Measurements from ENCODE around the gene CARD9. TPM values are rescaled to one million over a fixed set of nuclear protein-coding genes. Genes with fewer than 3 reads are reported as not detected.

Gene CARD9
- total RNA-seq, 1 experiment from 2014 or later: 5.6 TPM

DNA sequence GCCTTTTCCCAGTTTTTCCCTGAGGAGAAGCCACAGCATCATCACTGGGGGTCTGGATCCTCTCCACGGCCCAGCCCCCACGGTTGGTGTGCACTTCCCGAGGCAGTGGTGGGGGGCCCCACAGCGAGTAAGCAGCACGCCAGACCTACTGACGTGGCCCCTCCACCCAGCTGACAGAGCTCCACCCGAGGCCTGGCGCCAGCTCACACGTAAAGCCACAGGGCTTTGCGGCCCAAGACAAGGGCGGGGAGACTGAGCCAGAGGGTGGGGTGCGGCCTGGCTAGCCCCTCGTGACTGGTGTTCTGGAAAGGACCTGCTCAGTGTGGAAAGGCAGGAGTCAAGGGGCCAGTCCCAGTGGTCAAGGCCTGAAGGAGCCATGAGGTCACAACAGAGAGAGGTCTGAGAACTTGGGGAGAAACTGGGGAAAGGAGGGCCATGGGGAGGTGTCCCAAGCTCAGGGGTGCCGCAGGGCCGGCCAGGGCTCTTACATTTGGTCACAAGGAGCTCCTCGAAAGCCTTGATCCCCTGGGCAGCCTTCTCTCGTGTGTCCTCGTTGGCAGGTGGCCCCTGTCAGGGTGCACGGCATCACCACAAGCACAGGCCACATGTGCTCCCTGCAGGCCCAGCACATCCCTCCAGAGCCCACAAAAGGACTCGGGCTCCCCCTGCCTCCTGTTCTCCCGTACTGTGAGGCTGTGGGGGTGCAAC, 21.0 kb upstream of the CARD9 start:
- H3K36me3 Mint-ChIP-seq (ENCODE audit: insufficient read depth in 1 of 3, low read depth in 3 of 3): peaks cover 36 to 74% (median 66%) of the 10 kb centered on the region in 3 experiments; a peak in 6 of 7 replicates
- no peak overlapping the region for H2BK15ac ChIP-seq (ENCODE audit: low read depth, low read length)
- TF ChIP-seq CTCF (conservative IDR thresholded peaks at IDR 0.05): no peak

More for the DNA sequence above, 21.0 kb upstream of the CARD9 start:
- Histone ChIP-seq H3K27me3 (ENCODE audit: insufficient read depth, low read length) (no peaks in the 10 kb centered on the region), H4K20me1 (ENCODE audit: control insufficient read depth, insufficient read depth, insufficient read length) (no peaks in the 10 kb centered on the region), H2BK12ac (ENCODE audit: insufficient read length, low read depth, low read length) (no peak overlapping the region), H3K4me2 (ENCODE audit: insufficient read depth, insufficient read length, low read length) (no peak overlapping the region), H2AK5ac (ENCODE audit: insufficient read length, low read length) (no peak overlapping the region), H3K18ac (ENCODE audit: insufficient read length, low read depth, low read length) (no peak overlapping the region), H3K56ac (ENCODE audit: insufficient read length, low read depth, low read length) (no peak overlapping the region), H4K8ac (replicated peaks; ENCODE audit: insufficient read length, low read depth, low read length) (no peak overlapping the region), H3T11ph (ENCODE audit: low read length) (no peak overlapping the region), H3K79me2 (ENCODE audit: insufficient read depth, low read length) (peaks cover 10% of the 10 kb centered on the region; the same call in 1 of the 2 replicates), H3K14ac (ENCODE audit: insufficient read depth, low read length) (no peak overlapping the region), H3K9me3 (ENCODE audit: control insufficient read depth, low read depth, low read length) (no peaks in the 10 kb centered on the region), H2BK20ac (ENCODE audit: low read depth, low read length, poor library complexity, severe bottlenecking) (no peak overlapping the region), H4K91ac (ENCODE audit: insufficient read length, low read depth, low read length) (no peak overlapping the region), H2BK5ac (ENCODE audit: insufficient read length, low read length) (no peak overlapping the region), H3K23me2 (ENCODE audit: insufficient read length, low read depth, low read length, poor library complexity, severe bottlenecking) (peaks cover 4% of the 10 kb centered on the region), H3K4me1 (ENCODE audit: insufficient read depth, low read length) (no peaks in the 10 kb centered on the region), H2BK120ac (ENCODE audit: low read depth, low read length, poor library complexity, severe bottlenecking) (no peak overlapping the region), H3K27ac (ENCODE audit: insufficient read length, low read depth, low read length) (no peak overlapping the region), H3K9ac (ENCODE audit: extremely low read depth, insufficient read length, low read length) (no peak overlapping the region), H3K23ac (ENCODE audit: insufficient read length, low read depth, low read length) (no peak overlapping the region), H3K79me1 (ENCODE audit: insufficient read depth, low read depth, low read length, poor library complexity, severe bottlenecking) (peaks cover 7% of the 10 kb centered on the region), H3K4ac (ENCODE audit: low read depth, low read length) (no peak overlapping the region), H2AFZ (ENCODE audit: low read length) (no peak overlapping the region), H4K5ac (ENCODE audit: insufficient read length, low read depth, low read length) (no peak overlapping the region)
- no CpG with 5 or more reads among the region's 21 CpGs for WGBS (ENCODE audit: extremely low coverage, insufficient read length, low lambda C conversion rate)
- no peaks in the 10 kb centered on the region for H3K27me3 Mint-ChIP-seq (ENCODE audit: low read depth)
- no peak for DNase-seq
- H3K9me3 Mint-ChIP-seq: no peaks in the 10 kb centered on the region
- no peak overlapping the region for H3K4me3 Mint-ChIP-seq
- no peak overlapping the region for H3K27ac Mint-ChIP-seq
- H3K4me1 Mint-ChIP-seq: peaks cover 7 to 8% of the 10 kb centered on the region in 2 experiments

Data from H9 (cell line).